Hindlimb muscle (tissue), 1 donor: ENCODE data around the gene COMTD1. TPM values are rescaled to one million over a fixed set of nuclear protein-coding genes. Genes with fewer than 3 reads are reported as not detected.

Source experiments
- DNase-seq: peaks from one replicate; pipeline ENCODE4 v3.0.0-alpha.2; 2013
- polyA plus RNA-seq: library from polyadenylated mRNA; unstranded; fragments of 120-200 nt; gene quantifications from one replicate; pipeline ENCODE4 v1.2.1, GENCODE V29; 2013; ENCODE audit not compliant: insufficient read length

COMTD1 gene
- 7.4 TPM for polyA plus RNA-seq

- DNase-seq: peak; percentile 89
These were observed at the start of gene COMTD1 for GRCh38 chr10:75235375-75236177. Gene COMTD1, minus strand, starts transcription at chr10:75235957. Its CDS starts 29 bp downstream, at chr10:75235928.

- no peak for DNase-seq
These were observed 48.1 kb upstream of the COMTD1 start for GRCh38 chr10:75283671-75284470.

DNA sequence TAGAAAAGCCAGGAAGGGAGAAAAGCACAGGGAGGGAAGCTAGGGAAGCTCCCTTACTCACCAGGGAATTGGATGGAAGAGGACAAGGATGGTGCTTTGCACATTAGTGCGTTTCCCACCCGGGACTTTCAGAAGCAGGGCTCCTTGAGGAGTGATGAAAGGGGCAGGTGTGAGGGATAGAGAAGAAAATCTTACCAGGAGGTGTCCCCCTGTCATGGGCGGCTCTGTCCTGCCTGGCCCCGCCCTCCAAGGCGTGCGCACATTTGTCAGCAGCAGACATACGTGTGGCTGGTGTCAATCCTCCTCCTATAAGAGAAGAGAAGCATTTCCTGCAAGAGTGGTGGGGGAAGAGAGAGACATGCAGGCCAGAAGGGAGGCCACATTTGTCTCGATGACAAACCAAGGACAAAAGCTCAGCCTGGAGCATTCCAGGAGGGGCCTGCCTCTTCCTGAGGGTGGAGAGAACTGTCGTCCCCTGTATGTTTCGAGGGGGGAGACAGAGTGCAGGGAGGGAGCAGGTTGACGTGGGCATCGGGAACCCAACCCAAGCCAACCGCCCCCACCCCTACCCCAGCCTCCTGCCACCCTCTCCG lies 47.4 kb upstream of the COMTD1 start:
- no peak for DNase-seq

DNA sequence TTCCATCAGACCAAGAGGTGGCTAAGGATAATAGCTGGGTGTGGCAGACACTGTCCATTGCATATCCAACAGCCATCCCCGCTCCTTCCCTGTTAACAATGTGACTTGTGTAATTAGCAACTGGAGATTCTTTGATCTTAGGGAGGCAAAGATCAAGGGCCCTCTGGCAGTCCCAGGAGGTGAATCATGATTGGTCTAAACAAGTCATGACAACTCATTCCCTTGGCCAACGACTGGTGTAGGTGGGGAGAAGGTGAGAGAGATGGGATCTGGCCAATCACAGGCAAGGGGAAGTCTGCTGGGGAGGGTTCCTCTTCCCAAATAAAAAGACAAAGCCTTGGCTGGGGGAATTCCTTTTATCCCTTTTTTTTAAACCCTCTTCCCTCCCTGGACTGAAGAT lies 46.2 kb upstream of the COMTD1 start:
- no peak for DNase-seq

DNA sequence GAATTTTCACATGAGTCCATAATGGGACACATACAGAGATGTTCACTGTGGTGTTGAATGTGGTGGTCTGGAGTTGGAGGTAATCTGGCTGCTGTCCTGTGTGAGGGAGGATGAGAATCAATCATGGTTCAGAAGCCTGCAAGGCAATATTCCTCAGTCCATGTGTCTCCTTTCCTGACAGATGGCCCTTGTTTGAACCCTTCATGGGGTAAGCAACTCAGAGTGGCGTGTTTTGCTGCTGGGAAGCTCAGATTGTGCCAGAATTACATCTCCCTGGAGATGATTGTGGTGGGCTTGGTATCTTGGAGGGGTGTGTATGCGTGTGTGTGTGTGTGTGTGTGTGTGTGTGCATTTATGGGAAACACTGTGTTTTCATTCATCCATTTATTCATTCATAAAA lies 44.5 kb upstream of the COMTD1 start:
- DNase-seq: no peak

DNA sequence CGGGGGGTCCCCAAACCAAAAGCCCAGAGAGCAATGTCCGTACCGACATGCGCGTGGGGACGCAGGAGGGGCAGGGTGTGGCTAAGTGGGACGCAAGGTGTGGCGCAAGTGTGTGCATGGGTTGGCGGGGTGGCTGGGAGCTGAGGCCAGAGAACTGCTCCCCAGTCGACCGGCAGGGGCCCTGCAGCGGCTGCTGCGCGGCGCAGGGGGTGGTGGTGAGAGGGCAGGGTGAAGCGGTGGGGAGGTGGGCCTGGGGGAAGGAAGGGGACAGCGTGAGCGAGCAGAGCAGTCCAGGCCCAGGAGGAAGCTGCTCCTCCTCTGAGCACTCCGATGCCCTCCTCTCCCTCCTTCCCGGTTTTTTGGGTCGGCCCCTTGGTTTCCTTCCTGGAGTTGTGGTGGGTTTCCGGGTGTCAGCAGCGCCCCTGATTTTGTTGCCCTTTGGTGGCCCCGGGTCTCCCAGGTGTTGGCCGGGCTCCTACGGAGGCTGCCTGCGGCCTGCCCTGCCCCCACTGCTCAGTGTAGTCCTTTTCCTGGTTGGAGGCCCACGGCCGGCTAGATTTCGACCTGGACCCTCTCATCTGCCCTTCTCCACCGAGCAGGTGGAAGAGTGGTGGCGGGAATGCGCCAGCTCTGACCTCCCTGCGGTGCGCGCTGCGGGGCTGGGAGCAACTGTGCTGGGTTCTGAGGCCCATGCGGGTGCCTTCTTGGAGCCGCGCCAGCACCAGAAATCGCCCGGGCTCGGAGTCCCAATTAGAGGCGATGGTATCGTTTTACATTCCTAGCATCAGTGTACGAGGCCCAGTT lies 40.5 kb upstream of the COMTD1 start:
- no peak for DNase-seq

DNA sequence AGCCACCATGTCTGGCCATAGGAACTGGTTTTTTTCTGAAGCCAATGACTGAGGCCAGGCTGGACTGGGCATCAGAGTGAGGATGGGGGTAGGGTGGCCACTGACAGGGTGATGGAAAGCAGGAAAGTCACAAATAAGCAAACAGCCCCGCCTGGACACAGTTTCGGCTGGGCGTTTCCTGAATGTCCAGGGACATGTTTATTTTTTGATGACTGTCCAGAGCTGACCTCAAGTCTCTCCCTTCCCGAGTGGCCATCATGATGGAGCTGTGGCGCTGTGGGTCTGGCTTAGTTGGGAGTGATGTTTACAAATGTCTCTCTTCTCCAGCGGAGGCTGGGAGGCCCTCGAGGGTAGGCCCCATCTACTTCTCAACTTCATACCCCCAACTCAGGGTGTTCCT lies 37.1 kb upstream of the COMTD1 start:
- no peak for DNase-seq

- DNase-seq: no peak
These were observed 36.3 kb upstream of the COMTD1 start for GRCh38 chr10:75272094-75272493.

GRCh38 chr10:75269605-75270004 lies 33.8 kb upstream of the COMTD1 start:
- DNase-seq: no peak

DNA sequence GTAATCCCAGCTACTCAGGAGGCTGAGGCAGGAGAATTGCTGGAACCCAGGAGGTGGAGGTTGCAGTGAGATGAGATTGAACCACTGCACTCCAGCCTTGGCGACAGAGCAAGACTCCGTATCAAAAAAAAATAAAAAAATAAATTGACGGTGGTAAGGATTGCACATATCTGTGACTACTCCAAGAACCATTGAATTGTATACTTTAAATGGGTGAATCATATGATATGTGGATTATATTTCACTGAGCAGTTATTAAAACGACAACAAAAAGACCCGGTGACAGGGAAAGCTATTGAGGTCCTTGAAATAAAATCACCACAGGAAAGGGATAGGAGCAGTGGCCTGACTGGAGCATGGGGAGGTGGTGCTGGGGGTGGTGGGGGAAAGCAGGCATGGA lies 31.2 kb upstream of the COMTD1 start:
- DNase-seq: no peak

DNA sequence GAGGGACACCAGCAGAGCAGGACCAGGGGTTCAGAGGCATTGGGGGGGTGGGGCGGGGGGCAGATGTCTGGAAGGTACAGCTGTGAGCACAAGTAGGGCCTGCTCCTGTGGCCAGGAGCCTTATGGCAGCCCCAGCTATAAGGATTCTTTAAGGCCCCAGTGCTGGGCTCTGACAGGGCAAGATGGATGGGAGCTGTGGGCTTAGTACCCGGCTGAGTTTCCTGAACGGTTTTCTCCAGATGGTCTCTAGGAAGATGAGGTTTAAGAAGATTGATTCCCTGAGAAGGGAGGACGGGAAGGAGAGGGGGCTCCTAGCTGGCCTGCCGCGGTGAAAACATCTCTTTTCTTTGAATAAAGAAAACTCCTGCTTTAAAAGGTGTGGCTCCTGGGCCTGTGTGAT lies 30.1 kb upstream of the COMTD1 start:
- DNase-seq: no peak

DNA sequence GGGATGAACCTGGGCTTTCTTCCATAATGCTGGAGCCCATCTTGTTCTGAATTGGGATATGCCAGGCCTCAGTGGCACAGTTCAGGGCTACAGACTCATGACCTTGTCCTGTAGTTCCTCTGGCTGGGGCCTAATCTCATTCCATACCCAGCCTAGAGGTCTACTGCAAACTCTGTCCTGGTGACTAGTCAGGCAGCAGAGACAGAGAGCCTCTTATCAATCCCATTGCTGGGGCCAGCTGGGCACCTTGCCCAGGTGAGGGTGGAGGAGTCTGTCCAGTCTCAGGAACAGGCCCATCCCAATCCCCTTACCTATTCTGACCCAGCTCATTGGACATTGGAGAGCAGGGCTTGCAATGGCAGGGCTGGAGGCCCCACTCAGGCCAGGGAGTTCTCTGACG lies 28.0 kb upstream of the COMTD1 start:
- no peak for DNase-seq

- DNase-seq: no peak
These were observed 26.3 kb upstream of the COMTD1 start for GRCh38 chr10:75261813-75262705.

DNA sequence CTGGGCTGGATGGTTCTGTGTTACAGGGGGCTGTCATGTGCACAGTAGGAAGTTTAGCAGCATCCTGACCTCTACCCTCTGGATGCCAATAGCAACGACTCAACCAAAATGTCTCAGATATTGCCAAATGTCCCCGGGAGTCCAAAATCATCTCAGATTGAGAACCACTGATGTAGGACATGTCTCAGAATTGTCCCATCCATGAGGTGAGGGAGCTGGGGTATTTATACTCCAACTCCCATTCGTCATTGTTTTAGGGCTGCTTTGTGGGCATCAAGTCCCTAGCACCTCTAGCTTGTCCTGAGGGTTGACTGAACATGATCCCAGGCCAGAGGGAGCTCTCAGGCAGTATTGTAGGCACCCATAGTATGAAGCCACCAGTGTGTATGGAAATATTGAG lies 25.2 kb upstream of the COMTD1 start:
- DNase-seq: no peak

GRCh38 chr10:75254739-75255138 lies 19.0 kb upstream of the COMTD1 start:
- no peak for DNase-seq

DNA sequence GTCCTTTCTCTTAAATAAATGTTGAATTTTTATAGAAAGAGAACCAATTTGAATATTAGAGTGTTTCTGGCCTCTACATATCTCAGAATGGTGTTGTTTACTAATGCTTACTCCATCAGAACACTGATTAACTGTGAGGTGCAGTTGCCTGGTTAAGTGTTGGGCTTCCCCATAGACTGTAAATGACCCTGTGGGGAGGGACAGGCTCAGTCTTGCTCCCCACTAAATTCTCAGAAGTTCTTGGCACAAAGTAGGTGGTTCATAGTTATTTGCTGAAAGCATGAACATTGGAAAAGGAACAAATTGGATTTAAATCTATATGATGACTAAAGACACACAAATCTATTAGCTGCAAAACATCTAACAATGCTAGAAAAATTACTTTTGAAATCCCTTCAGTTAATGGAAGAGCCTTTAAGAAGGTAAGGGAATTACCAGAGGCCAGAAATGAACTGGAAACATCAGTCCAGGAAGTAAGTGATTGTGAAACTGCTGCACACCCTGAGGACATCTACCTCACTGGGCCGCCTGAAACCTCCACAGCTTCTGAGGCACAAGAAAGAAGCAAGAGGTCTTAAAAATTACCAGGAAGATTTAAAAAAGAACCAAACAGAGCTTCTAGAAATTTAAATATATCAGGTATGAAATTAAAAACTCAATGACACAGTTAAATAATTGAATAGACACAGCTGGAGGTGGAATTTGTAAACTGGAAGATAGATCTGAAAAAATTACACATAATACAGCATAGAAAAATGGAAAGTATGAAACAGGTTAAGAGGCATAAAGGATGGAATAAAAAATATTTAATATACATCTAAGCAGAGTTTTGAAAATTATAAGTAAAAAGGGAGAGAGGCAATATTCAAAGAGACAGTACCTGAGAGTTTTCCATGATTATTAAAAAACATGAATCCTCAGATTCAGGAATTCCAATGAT lies 17.8 kb upstream of the COMTD1 start:
- DNase-seq: no peak

DNA sequence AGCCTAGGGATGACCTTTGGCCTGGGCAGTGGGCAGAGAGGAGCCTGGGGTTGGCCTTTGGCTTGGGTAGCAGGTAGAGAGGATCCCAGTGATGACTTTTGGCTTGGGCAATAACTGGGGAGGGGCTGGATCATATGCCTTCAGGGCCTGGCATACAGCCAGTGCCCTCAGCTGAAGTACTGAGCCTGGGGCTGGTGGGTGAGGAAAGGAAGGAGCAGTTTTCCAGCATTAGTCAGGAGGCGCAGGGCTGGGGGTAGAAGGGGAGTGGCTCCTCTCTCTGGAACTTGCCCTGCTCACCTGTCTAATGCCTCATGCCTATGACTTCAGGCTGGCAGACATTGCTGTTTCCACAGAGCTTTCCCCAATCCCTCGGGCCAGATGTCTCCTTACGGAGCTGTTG lies 15.2 kb upstream of the COMTD1 start:
- DNase-seq: no peak

- no peak for DNase-seq
These were observed 12.0 kb upstream of the COMTD1 start for GRCh38 chr10:75247797-75248196.

DNA sequence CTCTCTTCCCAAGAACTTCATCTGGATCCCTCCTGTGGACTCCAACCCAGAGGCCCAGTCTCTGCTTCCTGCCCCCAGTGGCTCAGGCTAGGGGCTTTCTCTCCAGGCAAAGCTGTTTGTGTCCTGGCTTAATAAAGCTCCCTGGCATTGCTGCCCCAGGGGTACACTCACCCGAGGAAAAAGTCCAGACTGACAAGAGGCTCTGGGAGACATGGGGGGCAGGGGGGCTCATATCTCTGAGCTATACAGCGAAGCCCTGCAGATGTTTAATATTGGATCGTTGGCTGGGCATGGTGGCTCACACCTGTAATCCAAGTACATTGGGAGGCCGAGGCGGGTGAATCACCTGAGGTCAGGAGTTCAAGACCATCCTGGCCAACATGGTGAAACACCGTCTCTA lies 10.7 kb upstream of the COMTD1 start:
- no peak for DNase-seq
